ENCODE data around the gene SEMA4B.
"Not testable (repeated sequence)": the region's sequence is repeated elsewhere in the genome, so short reads cannot be mapped to it uniquely, and the experiment has no call there.

Gene SEMA4B

GRCh38 chr15:90184119-90184785, 16.9 kb upstream of the SEMA4B start:
- DNase-seq (ENCODE audit: low read depth), result no peak

GRCh38 chr15:90184786-90185704, 16.1 kb upstream of the SEMA4B start:
- DNase-seq (ENCODE audit: low read depth), result peak; percentile 50

GRCh38 chr15:90187257-90187868, 13.8 kb upstream of the SEMA4B start:
- no peak for DNase-seq (ENCODE audit: low read depth)

- not testable (repeated sequence) for DNase-seq (ENCODE audit: low read depth)
These were observed 13.1 kb upstream of the SEMA4B start for GRCh38 chr15:90188065-90188464.

GRCh38 chr15:90188914-90189748, 12.0 kb upstream of the SEMA4B start:
- no peak for DNase-seq (ENCODE audit: low read depth)

- no peak for DNase-seq (ENCODE audit: low read depth)
These were observed 11.2 kb upstream of the SEMA4B start for GRCh38 chr15:90189781-90190467.

GRCh38 chr15:90190606-90191343, 10.4 kb upstream of the SEMA4B start:
- DNase-seq (ENCODE audit: low read depth), result no peak

- DNase-seq (ENCODE audit: low read depth), result no peak
These were observed 9.8 kb upstream of the SEMA4B start for GRCh38 chr15:90191344-90191687.

GRCh38 chr15:90191794-90192509, 9.2 kb upstream of the SEMA4B start:
- no peak for DNase-seq (ENCODE audit: low read depth)

GRCh38 chr15:90192961-90193786, 8.0 kb upstream of the SEMA4B start:
- no peak for DNase-seq (ENCODE audit: low read depth)

- DNase-seq (ENCODE audit: low read depth), result no peak
These were observed 6.5 kb upstream of the SEMA4B start for GRCh38 chr15:90194655-90195054.

GRCh38 chr15:90200534-90201129, 498 bp upstream of the SEMA4B start:
- DNase-seq (ENCODE audit: low read depth), result no peak

- DNase-seq (ENCODE audit: low read depth), result no peak
These were observed 830 bp downstream of the SEMA4B start for GRCh38 chr15:90201944-90202375.

GRCh38 chr15:90202929-90203328, 1.8 kb downstream of the SEMA4B start:
- DNase-seq (ENCODE audit: low read depth), result no peak

- no peak for DNase-seq (ENCODE audit: low read depth)
These were observed 2.3 kb downstream of the SEMA4B start for GRCh38 chr15:90203473-90203872.

- DNase-seq (ENCODE audit: low read depth), result no peak
These were observed 2.8 kb downstream of the SEMA4B start for GRCh38 chr15:90203922-90204321.

GRCh38 chr15:90205050-90205848, 4.1 kb downstream of the SEMA4B start:
- DNase-seq (ENCODE audit: low read depth), result no peak

GRCh38 chr15:90205886-90206285, 4.8 kb downstream of the SEMA4B start:
- no peak for DNase-seq (ENCODE audit: low read depth)

Data from T follicular helper cell (primary cell).